Endothelial cell of umbilical vein (primary cell): ENCODE results near the gene MCTP1. TPM values are rescaled to one million over a fixed set of nuclear protein-coding genes. Genes with fewer than 3 reads are reported as not detected.

Source experiments
- BruUV-seq: library from RNA; stranded (reverse); fragments of 400-500 nt; replicated peaks from 2 replicates; lab custom pipeline; 2021; lab: Mats Ljungman, UMichigan
- CTCF ChIA-PET: fragments of 300-600, 350-600 bp; sonication (Branson Sonifier 250); formaldehyde crosslinking; loops from one replicate; lab custom pipeline; 2021; ENCODE audit warnings: antibody characterized with exemption, inconsistent platforms; lab: Charles Lee
- POLR2A ChIA-PET: fragments of 300-600, 350-600 bp; sonication (Branson Sonifier 250); formaldehyde crosslinking; loops from one replicate; lab custom pipeline; 2021; ENCODE audit warnings: antibody characterized with exemption, inconsistent platforms; lab: Charles Lee
- DNase-seq: peaks from one replicate; pipeline ENCODE4 v3.0.0-alpha.2; 2011; ENCODE audit warnings: low read depth, low spot score
- FAIRE-seq: peaks from 2 replicates; lab custom pipeline; 2011; peaks lifted over from hg19 to GRCh38; lab: Jason Lieb, UNC
- H2AFZ ChIP-seq: 2 replicates; pipeline ENCODE4 v1.6.0; 2012; ENCODE audit warnings: low read depth, low read length, control low read depth, inconsistent platforms
- H3K27ac ChIP-seq: 2 replicates; pipeline ENCODE4 v1.5.1; 2011; ENCODE audit warnings: low read depth, mild to moderate bottlenecking, control low read depth, low read length, moderate library complexity; ENCODE audit not compliant: insufficient read depth
- H3K27me3 ChIP-seq, 2 experiments: 2 replicates each; pipeline versions ENCODE4 v1.6.0 to v1.6.1; 2011; ENCODE audit warnings: low read length in 2 of 2, mixed read lengths in 1 of 2; ENCODE audit not compliant: control insufficient read depth in 2 of 2, insufficient read depth in 2 of 2
- H3K36me3 ChIP-seq, 2 experiments: 2 replicates in 1 of 2; 3 replicates in 1 of 2; pipeline ENCODE4 v1.5.1; 2011; ENCODE audit warnings: low read length in 2 of 2, mild to moderate bottlenecking in 1 of 2, moderate library complexity in 1 of 2; ENCODE audit not compliant: control insufficient read depth in 2 of 2, insufficient read depth in 2 of 2; ENCODE audit errors: extremely low read depth in 1 of 2
- H3K4me1 ChIP-seq: 3 replicates; pipeline ENCODE4 v1.5.1; 2011; ENCODE audit warnings: mild to moderate bottlenecking, low read length; ENCODE audit not compliant: control insufficient read depth, insufficient read depth; ENCODE audit errors: extremely low read depth
- H3K4me2 ChIP-seq: 2 replicates; pipeline ENCODE4 v1.6.1; 2011; ENCODE audit warnings: low read length, control low read depth, mixed read lengths; ENCODE audit not compliant: insufficient read depth
- H3K4me3 ChIP-seq, 3 experiments: fragments of 200-600 bp in 1 of 3; sonication (generic), shearing (Covaris generic) in 1 of 3; replicated peaks in 1 of 3; 2 replicates each; pipeline ENCODE4 v1.5.1; 2011 to 2016; ENCODE audit warnings: control low read depth in 3 of 3, low read length in 3 of 3, mild to moderate bottlenecking in 2 of 3, inconsistent platforms in 1 of 3, low read depth in 1 of 3, moderate library complexity in 1 of 3; ENCODE audit not compliant: insufficient read depth in 1 of 3
- H3K79me2 ChIP-seq: 2 replicates; pipeline ENCODE4 v1.6.0; 2012; ENCODE audit warnings: low read length, inconsistent platforms; ENCODE audit not compliant: control insufficient read depth, insufficient read depth
- H3K9ac ChIP-seq: replicated peaks from 2 replicates; pipeline ENCODE3; 2011; ENCODE audit warnings: low read length, control low read depth; ENCODE audit not compliant: insufficient read depth; ENCODE audit errors: extremely low read depth
- H3K9me1 ChIP-seq: replicated peaks from 3 replicates; pipeline ENCODE4 v1.6.0; 2011; ENCODE audit warnings: mild to moderate bottlenecking, low read length; ENCODE audit not compliant: control insufficient read depth, insufficient read depth; ENCODE audit errors: extremely low read depth
- H3K9me3 ChIP-seq: replicated peaks from 2 replicates; pipeline ENCODE4 v1.5.1; 2012; ENCODE audit warnings: low read length, inconsistent platforms; ENCODE audit not compliant: control insufficient read depth, insufficient read depth
- H4K20me1 ChIP-seq: replicated peaks from 2 replicates; pipeline ENCODE3; 2011; ENCODE audit warnings: mild to moderate bottlenecking, low read length; ENCODE audit not compliant: control insufficient read depth, insufficient read depth; ENCODE audit errors: extremely low read depth
- EZH2 ChIP-seq: IDR thresholded peaks from 2 replicates; pipeline ENCODE4 v1.6.1; 2012; ENCODE audit warnings: borderline replicate concordance, low read depth, mild to moderate bottlenecking, moderate library complexity, low read length, inconsistent platforms; ENCODE audit not compliant: severe bottlenecking
- FOS ChIP-seq: IDR thresholded peaks from 2 replicates; pipeline ENCODE4 v1.6.1; 2011; ENCODE audit warnings: mild to moderate bottlenecking, low read length, moderate library complexity, borderline replicate concordance; ENCODE audit not compliant: insufficient read depth
- GATA2 ChIP-seq: IDR thresholded peaks from 2 replicates; pipeline ENCODE4 v1.7.0; 2011; ENCODE audit warnings: low read depth, mild to moderate bottlenecking, moderate library complexity, mixed read lengths, low read length; ENCODE audit not compliant: insufficient read length, insufficient read depth
- JUN ChIP-seq: IDR thresholded peaks from 2 replicates; pipeline ENCODE4 v1.6.1; 2011; ENCODE audit warnings: borderline replicate concordance, low read depth; ENCODE audit not compliant: insufficient read length, insufficient read depth
- MYC ChIP-seq: IDR thresholded peaks from one replicate; pipeline ENCODE4 v1.6.1; 2011; ENCODE audit warnings: mild to moderate bottlenecking, low read depth, low read length
- POLR2A ChIP-seq: IDR thresholded peaks from 2 replicates; pipeline ENCODE4 v1.6.1; 2012; ENCODE audit warnings: low read depth, mild to moderate bottlenecking, control low read depth, low read length
- POLR2AphosphoS5 ChIP-seq: IDR thresholded peaks from 2 replicates; pipeline ENCODE4 v1.6.1; 2012; ENCODE audit warnings: low read depth, mild to moderate bottlenecking, control low read depth, low read length, moderate library complexity; ENCODE audit not compliant: insufficient read depth
- dilution Hi-C: fragments of 300-500 bp; cut with MboI; formaldehyde crosslinking; loops from one replicate; pipeline ENCODE4 v1.15.0; 2019; ENCODE audit warnings: low sequenced_read_pairs; ENCODE audit not compliant: extremely low pct_ligation_motif_present
- intact Hi-C: fragments of 100-400 bp; cut with micrococcal nuclease; formaldehyde crosslinking; loops from one replicate; pipeline ENCODE4 v1.10.0; 2022
- polyA plus RNA-seq, 4 experiments: library from polyadenylated mRNA; depleted of rRNA in 3 of 4; stranded (reverse) in 3 of 4; unstranded in 1 of 4; fragments of >200 nt; gene quantifications; 2 replicates each; pipeline versions ENCODE4 v1.2.1 to v1.2.3, GENCODE V29; 2011 to 2012; ENCODE audit warnings: missing spikeins in 1 of 4
- total RNA-seq: library from RNA; stranded (reverse); gene quantifications from 2 replicates; pipeline ENCODE4 v1.2.3, GENCODE V29; 2021
- TF ChIP-seq, protein P1 (sequence below): IDR thresholded peaks from 2 replicates; pipeline ENCODE4 v1.6.1; 2011; ENCODE audit not compliant: insufficient read depth, insufficient read length
- TF ChIP-seq, protein P2 (sequence below), 2 donors: IDR thresholded peaks; 1 replicate in 1 of 2; 2 replicates in 1 of 2; pipeline ENCODE4 v1.5.1; 2011; ENCODE audit warnings: low read length in 2 of 2, mild to moderate bottlenecking in 2 of 2, moderate library complexity in 2 of 2, control low read depth in 1 of 2, inconsistent platforms in 1 of 2, low read depth in 1 of 2; ENCODE audit not compliant: insufficient read depth in 1 of 2; ENCODE audit errors: extremely low read depth in 1 of 2

Gene MCTP1
- total and polyA plus RNA-seq, 2 donors (not counting 3 experiments of a cell fraction or from before 2014, with no cell fraction given) = 79.3 to 203 TPM

DNA sequence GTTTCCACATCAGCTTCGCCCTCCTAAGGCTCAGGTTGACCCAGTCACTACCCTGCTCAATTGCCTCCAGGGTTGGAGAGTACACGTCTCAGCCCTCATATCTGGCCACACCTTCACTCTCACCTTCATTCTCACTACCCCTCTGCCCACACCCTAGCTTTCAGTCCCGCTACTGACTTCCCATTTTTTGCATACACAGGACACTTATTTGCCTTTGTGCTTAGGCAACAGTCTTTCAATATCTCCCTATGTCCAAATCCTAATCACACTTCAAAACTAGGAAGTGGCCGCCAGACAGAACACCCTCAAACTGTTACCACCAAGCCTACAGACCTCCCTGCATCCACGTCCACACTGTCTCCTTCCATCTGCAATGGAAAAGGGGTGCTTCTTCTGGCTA, 10.9 kb downstream of the MCTP1 start:
- intact Hi-C loops = no loop called here
- Histone ChIP-seq H3K36me3 (no peaks in the 10 kb centered on the region), H3K27ac (no peak overlapping the region), H3K4me2 (no peak overlapping the region), H4K20me1 (no peaks in the 10 kb centered on the region), H3K4me1 (no peaks in the 10 kb centered on the region), H3K79me2 (no peaks in the 10 kb centered on the region), H3K9me1 (no peaks in the 10 kb centered on the region), H3K9ac (no peak overlapping the region), H3K9me3 (no peaks in the 10 kb centered on the region), H2AFZ (no peak overlapping the region), H3K4me3 (no peak overlapping the region), H3K27me3 (peaks cover 3 to 14% of the 10 kb centered on the region in 2 experiments)
- no TSS peak for BruUV-seq
- dilution Hi-C loops = no loop called here
- ChIA-PET POLR2A (no interaction called here), CTCF (interaction anchor here (0.7 to 1.6 kb wide), 4 partner anchors 10 to 306 kb away, joined by 3 to 6 read pairs (median 3); no protein-coding TSS in a partner anchor)
- no peak for DNase-seq
- TF ChIP-seq FOS = no peak
- no peak for TF ChIP-seq EZH2
- TF ChIP-seq, protein P1, sequence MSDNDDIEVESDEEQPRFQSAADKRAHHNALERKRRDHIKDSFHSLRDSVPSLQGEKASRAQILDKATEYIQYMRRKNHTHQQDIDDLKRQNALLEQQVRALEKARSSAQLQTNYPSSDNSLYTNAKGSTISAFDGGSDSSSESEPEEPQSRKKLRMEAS = no peak
- TF ChIP-seq JUN = no peak
- TF ChIP-seq, protein P2, sequence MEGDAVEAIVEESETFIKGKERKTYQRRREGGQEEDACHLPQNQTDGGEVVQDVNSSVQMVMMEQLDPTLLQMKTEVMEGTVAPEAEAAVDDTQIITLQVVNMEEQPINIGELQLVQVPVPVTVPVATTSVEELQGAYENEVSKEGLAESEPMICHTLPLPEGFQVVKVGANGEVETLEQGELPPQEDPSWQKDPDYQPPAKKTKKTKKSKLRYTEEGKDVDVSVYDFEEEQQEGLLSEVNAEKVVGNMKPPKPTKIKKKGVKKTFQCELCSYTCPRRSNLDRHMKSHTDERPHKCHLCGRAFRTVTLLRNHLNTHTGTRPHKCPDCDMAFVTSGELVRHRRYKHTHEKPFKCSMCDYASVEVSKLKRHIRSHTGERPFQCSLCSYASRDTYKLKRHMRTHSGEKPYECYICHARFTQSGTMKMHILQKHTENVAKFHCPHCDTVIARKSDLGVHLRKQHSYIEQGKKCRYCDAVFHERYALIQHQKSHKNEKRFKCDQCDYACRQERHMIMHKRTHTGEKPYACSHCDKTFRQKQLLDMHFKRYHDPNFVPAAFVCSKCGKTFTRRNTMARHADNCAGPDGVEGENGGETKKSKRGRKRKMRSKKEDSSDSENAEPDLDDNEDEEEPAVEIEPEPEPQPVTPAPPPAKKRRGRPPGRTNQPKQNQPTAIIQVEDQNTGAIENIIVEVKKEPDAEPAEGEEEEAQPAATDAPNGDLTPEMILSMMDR (IDR thresholded peaks at IDR 0.05; ENCODE audit: extremely low read depth in 1 of 2, insufficient read depth in 1 of 2, low read depth in 1 of 2, low read length in 2 of 2) = no peak
- no peak for TF ChIP-seq POLR2A
- no peak for TF ChIP-seq MYC
- no peak for TF ChIP-seq POLR2AphosphoS5
- TF ChIP-seq GATA2 = no peak
- FAIRE-seq = no peak
